WTC11 (cell line): ENCODE results near the gene UBAP1L. TPM values are rescaled to one million over a fixed set of nuclear protein-coding genes. Genes with fewer than 3 reads are reported as not detected.
"Not testable (repeated sequence)": the region's sequence is repeated elsewhere in the genome, so short reads cannot be mapped to it uniquely, and the experiment has no call there.

Experiments
- ATAC-seq: fragments of 200-7000 bp; cut with Tn5 transposase; 2 replicates; pipeline ENCODE4 v1.10.0; 2021; ENCODE audit warnings: mild to moderate bottlenecking, moderate library complexity
- CTCF ChIA-PET: fragments of 300-600 bp; sonication (Branson Sonifier 250); formaldehyde crosslinking; loops from one replicate; lab custom pipeline; 2021; ENCODE audit warnings: antibody characterized with exemption; lab: Charles Lee
- POLR2A ChIA-PET: fragments of 350-600 bp; sonication (Branson Sonifier 250); formaldehyde crosslinking; loops from one replicate; lab custom pipeline; 2021; ENCODE audit warnings: antibody characterized with exemption; lab: Charles Lee
- DNase-seq: peaks from one replicate; pipeline ENCODE4 v3.0.0; 2021; ENCODE audit warnings: low spot score
- H3K27ac Mint-ChIP-seq: 2 replicates; pipeline ENCODE4 v1.8.0; 2021; ENCODE audit warnings: mixed read lengths
- H3K27me3 Mint-ChIP-seq: 2 replicates; pipeline ENCODE4 v1.8.0; 2021; ENCODE audit warnings: low read depth, mild to moderate bottlenecking, moderate library complexity, mixed read lengths
- H3K36me3 Mint-ChIP-seq: 2 replicates; pipeline ENCODE4 v1.8.0; 2021; ENCODE audit warnings: mixed read lengths
- H3K4me1 Mint-ChIP-seq: 2 replicates; pipeline ENCODE4 v1.8.0; 2022; ENCODE audit warnings: mixed read lengths
- H3K4me3 Mint-ChIP-seq: 2 replicates; pipeline ENCODE4 v1.8.0; 2021; ENCODE audit warnings: mild to moderate bottlenecking, moderate library complexity, mixed read lengths
- H3K9me3 Mint-ChIP-seq: 2 replicates; pipeline ENCODE4 v1.8.0; 2021; ENCODE audit warnings: mixed read lengths
- ATF6 ChIP-seq: sonication (generic); formaldehyde crosslinking; IDR thresholded peaks from 2 replicates; pipeline ENCODE4 v1.8.1; 2023; ENCODE audit warnings: mild to moderate bottlenecking, missing genetic modification reagents
- E2F5 ChIP-seq: sonication (generic); formaldehyde crosslinking; IDR thresholded peaks from 2 replicates; pipeline ENCODE4 v1.8.1; 2022; ENCODE audit warnings: mild to moderate bottlenecking, moderate library complexity, missing genetic modification reagents
- ETV6 ChIP-seq: sonication (generic); formaldehyde crosslinking; IDR thresholded peaks from 2 replicates; pipeline ENCODE4 v1.8.1; 2022; ENCODE audit warnings: mild to moderate bottlenecking, missing genetic modification reagents
- IRF1 ChIP-seq: sonication (generic); formaldehyde crosslinking; IDR thresholded peaks from 2 replicates; pipeline ENCODE4 v1.8.0; 2023; ENCODE audit warnings: missing genetic modification reagents
- IRF2 ChIP-seq: sonication (generic); formaldehyde crosslinking; IDR thresholded peaks from 2 replicates; pipeline ENCODE4 v1.8.0; 2022; ENCODE audit warnings: low read depth, missing genetic modification reagents, borderline replicate concordance
- JUN ChIP-seq: sonication (generic); formaldehyde crosslinking; IDR thresholded peaks from 2 replicates; pipeline ENCODE4 v1.8.0; 2023; ENCODE audit warnings: mild to moderate bottlenecking, missing genetic modification reagents
- NFYB ChIP-seq: sonication (generic); formaldehyde crosslinking; conservative IDR thresholded peaks from 2 replicates; pipeline ENCODE4 v1.8.0; 2022; ENCODE audit warnings: low read depth, missing genetic modification reagents
- RELA ChIP-seq: sonication (generic); formaldehyde crosslinking; IDR thresholded peaks from 2 replicates; pipeline ENCODE4 v1.8.1; 2022; ENCODE audit warnings: missing genetic modification reagents, mild to moderate bottlenecking, borderline replicate concordance
- ZNF138 ChIP-seq: sonication (generic); formaldehyde crosslinking; conservative IDR thresholded peaks from 2 replicates; pipeline ENCODE4 v1.8.1; 2022; ENCODE audit warnings: mild to moderate bottlenecking, moderate library complexity, missing genetic modification reagents
- ZNF416 ChIP-seq: fragments of 250-450 bp; sonication (Bioruptor Pico); IDR thresholded peaks from 2 replicates; pipeline ENCODE4 v1.9.0; 2021; ENCODE audit warnings: mild to moderate bottlenecking, inconsistent platforms
- ZNF532 ChIP-seq: fragments of 250-450 bp; sonication (Bioruptor Pico); IDR thresholded peaks from 2 replicates; pipeline ENCODE4 v1.9.0; 2021; ENCODE audit warnings: mild to moderate bottlenecking, borderline replicate concordance
- total RNA-seq: library from RNA; stranded (reverse); gene quantifications from 3 replicates; pipeline ENCODE4 v1.2.3, GENCODE V29; 2021
- TF ChIP-seq, protein P1 (sequence below): sonication (generic); formaldehyde crosslinking; IDR thresholded peaks from 2 replicates; pipeline ENCODE4 v1.8.1; 2023; ENCODE audit warnings: mild to moderate bottlenecking, moderate library complexity, missing genetic modification reagents
- TF ChIP-seq, protein P2 (sequence below): sonication (generic); formaldehyde crosslinking; IDR thresholded peaks from 2 replicates; pipeline ENCODE4 v1.8.0; 2022; ENCODE audit warnings: missing genetic modification reagents
- TF ChIP-seq, protein P3 (sequence below): sonication (generic); formaldehyde crosslinking; IDR thresholded peaks from 2 replicates; pipeline ENCODE4 v1.8.1; 2023; ENCODE audit warnings: mild to moderate bottlenecking, missing genetic modification reagents, borderline replicate concordance

Gene UBAP1L
- total RNA-seq, 1 experiment from 2014 or later: 2.0 TPM

DNA sequence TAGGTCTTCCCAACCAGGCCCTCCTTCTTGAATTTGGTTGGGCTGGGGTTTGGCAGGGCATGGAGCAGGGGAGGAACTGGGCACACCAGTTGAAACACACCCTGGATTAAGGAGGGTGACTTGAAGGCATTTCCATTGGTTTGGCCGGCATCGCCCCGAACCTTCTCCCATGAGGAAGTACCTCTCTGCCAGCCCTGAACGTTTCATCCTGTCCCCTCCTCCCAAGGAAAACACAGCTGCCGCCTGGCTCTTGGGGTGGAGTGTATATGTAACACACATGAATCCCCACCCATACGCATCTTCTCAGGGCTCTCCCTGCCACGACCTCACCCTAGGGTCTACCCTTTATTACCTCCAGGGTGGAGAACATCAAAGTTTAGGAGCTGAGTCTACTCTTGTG lies 14.6 kb downstream of the UBAP1L start (continued):
- TF ChIP-seq, protein P1, sequence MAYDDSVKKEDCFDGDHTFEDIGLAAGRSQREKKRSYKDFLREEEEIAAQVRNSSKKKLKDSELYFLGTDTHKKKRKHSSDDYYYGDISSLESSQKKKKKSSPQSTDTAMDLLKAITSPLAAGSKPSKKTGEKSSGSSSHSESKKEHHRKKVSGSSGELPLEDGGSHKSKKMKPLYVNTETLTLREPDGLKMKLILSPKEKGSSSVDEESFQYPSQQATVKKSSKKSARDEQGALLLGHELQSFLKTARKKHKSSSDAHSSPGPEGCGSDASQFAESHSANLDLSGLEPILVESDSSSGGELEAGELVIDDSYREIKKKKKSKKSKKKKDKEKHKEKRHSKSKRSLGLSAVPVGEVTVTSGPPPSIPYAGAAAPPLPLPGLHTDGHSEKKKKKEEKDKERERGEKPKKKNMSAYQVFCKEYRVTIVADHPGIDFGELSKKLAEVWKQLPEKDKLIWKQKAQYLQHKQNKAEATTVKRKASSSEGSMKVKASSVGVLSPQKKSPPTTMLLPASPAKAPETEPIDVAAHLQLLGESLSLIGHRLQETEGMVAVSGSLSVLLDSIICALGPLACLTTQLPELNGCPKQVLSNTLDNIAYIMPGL (CRISPR knock-in tag): no peak
- no peak for TF ChIP-seq NFYB (CRISPR knock-in tag)
- no peak for TF ChIP-seq RELA (CRISPR knock-in tag)
- no peak for TF ChIP-seq IRF2 (CRISPR knock-in tag)
- no peak for TF ChIP-seq ETV6 (CRISPR knock-in tag)
- no peak for TF ChIP-seq ZNF532
- TF ChIP-seq, protein P2, sequence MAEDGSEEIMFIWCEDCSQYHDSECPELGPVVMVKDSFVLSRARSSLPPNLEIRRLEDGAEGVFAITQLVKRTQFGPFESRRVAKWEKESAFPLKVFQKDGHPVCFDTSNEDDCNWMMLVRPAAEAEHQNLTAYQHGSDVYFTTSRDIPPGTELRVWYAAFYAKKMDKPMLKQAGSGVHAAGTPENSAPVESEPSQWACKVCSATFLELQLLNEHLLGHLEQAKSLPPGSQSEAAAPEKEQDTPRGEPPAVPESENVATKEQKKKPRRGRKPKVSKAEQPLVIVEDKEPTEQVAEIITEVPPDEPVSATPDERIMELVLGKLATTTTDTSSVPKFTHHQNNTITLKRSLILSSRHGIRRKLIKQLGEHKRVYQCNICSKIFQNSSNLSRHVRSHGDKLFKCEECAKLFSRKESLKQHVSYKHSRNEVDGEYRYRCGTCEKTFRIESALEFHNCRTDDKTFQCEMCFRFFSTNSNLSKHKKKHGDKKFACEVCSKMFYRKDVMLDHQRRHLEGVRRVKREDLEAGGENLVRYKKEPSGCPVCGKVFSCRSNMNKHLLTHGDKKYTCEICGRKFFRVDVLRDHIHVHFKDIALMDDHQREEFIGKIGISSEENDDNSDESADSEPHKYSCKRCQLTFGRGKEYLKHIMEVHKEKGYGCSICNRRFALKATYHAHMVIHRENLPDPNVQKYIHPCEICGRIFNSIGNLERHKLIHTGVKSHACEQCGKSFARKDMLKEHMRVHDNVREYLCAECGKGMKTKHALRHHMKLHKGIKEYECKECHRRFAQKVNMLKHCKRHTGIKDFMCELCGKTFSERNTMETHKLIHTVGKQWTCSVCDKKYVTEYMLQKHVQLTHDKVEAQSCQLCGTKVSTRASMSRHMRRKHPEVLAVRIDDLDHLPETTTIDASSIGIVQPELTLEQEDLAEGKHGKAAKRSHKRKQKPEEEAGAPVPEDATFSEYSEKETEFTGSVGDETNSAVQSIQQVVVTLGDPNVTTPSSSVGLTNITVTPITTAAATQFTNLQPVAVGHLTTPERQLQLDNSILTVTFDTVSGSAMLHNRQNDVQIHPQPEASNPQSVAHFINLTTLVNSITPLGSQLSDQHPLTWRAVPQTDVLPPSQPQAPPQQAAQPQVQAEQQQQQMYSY (CRISPR knock-in tag): no peak
- TF ChIP-seq E2F5 (CRISPR knock-in tag): no peak
- TF ChIP-seq ZNF138 (CRISPR knock-in tag): no peak
- no peak for TF ChIP-seq JUN (CRISPR knock-in tag)

GRCh38 chr15:65099801-65100200 lies 15.2 kb downstream of the UBAP1L start:
- H3K9me3 Mint-ChIP-seq, DNase-seq, H3K27ac Mint-ChIP-seq, H3K4me3 Mint-ChIP-seq, POLR2A ChIA-PET, ATAC-seq, H3K36me3 Mint-ChIP-seq, H3K4me1 Mint-ChIP-seq: not testable (repeated sequence)
- CTCF ChIA-PET: interaction anchor here (5.4 to 6.1 kb wide), 2 partner anchors 17 to 40 kb away, joined by 292 to 308 read pairs; partner anchors contain the start of genes KBTBD13 and RASL12
- H3K27me3 Mint-ChIP-seq: peaks cover 10% of the 10 kb centered on the region

DNA sequence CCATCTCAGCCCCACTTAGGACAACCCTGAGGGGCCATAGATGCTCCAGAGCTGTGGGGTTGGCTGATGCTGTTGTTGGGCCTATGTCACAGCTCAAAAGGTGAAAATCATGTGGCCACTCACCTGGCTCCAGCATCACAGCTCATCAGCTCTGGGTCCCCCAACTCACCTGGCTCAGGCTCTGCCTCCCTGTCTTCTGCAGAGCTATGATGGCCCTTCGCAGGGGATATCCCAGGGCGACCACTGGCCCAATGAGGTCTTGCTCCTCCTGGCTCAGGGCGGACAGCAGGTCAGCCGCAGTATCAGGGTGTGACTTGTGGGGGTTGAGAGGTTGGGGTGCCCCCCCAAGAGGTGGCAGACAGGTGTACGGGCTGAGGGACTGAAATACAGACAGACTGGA lies 15.7 kb downstream of the UBAP1L start:
- POLR2A ChIA-PET: no interaction called here
- H3K27ac Mint-ChIP-seq: no peak overlapping the region
- H3K4me3 Mint-ChIP-seq: no peak overlapping the region
- H3K27me3 Mint-ChIP-seq: peaks cover 10% of the 10 kb centered on the region
- no peak for ATAC-seq
- H3K4me1 Mint-ChIP-seq: peaks cover 2% of the 10 kb centered on the region
- CTCF ChIA-PET: interaction anchor here (5.4 to 6.1 kb wide), 2 partner anchors 17 to 39 kb away, joined by 292 to 308 read pairs; partner anchors contain the start of genes KBTBD13 and RASL12
- TF ChIP-seq IRF1 (CRISPR knock-in tag) (no peak), ZNF416 (CRISPR knock-in tag) (no peak), ATF6 (CRISPR knock-in tag) (no peak)
- TF ChIP-seq, protein P3, sequence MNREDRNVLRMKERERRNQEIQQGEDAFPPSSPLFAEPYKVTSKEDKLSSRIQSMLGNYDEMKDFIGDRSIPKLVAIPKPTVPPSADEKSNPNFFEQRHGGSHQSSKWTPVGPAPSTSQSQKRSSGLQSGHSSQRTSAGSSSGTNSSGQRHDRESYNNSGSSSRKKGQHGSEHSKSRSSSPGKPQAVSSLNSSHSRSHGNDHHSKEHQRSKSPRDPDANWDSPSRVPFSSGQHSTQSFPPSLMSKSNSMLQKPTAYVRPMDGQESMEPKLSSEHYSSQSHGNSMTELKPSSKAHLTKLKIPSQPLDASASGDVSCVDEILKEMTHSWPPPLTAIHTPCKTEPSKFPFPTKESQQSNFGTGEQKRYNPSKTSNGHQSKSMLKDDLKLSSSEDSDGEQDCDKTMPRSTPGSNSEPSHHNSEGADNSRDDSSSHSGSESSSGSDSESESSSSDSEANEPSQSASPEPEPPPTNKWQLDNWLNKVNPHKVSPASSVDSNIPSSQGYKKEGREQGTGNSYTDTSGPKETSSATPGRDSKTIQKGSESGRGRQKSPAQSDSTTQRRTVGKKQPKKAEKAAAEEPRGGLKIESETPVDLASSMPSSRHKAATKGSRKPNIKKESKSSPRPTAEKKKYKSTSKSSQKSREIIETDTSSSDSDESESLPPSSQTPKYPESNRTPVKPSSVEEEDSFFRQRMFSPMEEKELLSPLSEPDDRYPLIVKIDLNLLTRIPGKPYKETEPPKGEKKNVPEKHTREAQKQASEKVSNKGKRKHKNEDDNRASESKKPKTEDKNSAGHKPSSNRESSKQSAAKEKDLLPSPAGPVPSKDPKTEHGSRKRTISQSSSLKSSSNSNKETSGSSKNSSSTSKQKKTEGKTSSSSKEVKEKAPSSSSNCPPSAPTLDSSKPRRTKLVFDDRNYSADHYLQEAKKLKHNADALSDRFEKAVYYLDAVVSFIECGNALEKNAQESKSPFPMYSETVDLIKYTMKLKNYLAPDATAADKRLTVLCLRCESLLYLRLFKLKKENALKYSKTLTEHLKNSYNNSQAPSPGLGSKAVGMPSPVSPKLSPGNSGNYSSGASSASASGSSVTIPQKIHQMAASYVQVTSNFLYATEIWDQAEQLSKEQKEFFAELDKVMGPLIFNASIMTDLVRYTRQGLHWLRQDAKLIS (CRISPR knock-in tag): no peak
- TF ChIP-seq, all 79 proteins: peak for 0
- H3K9me3 Mint-ChIP-seq: no peaks in the 10 kb centered on the region
- no peaks in the 10 kb centered on the region for H3K36me3 Mint-ChIP-seq
- DNase-seq: no peak
